HG03095 (cell line): ENCODE data around the gene NADK2.
"Not testable (repeated sequence)": the region's sequence is repeated elsewhere in the genome, so short reads cannot be mapped to it uniquely, and the experiment has no call there.

Experiments
- ATAC-seq: cut with Tn5 transposase; IDR thresholded peaks from one replicate; pipeline ENCODE4 v1.9.1; 2021; ENCODE audit warnings: moderate library complexity; ENCODE audit not compliant: unreplicated experiment

Gene NADK2, protein sequence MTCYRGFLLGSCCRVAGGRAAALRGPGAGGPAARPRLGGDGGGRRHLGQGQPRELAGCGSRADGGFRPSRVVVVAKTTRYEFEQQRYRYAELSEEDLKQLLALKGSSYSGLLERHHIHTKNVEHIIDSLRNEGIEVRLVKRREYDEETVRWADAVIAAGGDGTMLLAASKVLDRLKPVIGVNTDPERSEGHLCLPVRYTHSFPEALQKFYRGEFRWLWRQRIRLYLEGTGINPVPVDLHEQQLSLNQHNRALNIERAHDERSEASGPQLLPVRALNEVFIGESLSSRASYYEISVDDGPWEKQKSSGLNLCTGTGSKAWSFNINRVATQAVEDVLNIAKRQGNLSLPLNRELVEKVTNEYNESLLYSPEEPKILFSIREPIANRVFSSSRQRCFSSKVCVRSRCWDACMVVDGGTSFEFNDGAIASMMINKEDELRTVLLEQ

DNA sequence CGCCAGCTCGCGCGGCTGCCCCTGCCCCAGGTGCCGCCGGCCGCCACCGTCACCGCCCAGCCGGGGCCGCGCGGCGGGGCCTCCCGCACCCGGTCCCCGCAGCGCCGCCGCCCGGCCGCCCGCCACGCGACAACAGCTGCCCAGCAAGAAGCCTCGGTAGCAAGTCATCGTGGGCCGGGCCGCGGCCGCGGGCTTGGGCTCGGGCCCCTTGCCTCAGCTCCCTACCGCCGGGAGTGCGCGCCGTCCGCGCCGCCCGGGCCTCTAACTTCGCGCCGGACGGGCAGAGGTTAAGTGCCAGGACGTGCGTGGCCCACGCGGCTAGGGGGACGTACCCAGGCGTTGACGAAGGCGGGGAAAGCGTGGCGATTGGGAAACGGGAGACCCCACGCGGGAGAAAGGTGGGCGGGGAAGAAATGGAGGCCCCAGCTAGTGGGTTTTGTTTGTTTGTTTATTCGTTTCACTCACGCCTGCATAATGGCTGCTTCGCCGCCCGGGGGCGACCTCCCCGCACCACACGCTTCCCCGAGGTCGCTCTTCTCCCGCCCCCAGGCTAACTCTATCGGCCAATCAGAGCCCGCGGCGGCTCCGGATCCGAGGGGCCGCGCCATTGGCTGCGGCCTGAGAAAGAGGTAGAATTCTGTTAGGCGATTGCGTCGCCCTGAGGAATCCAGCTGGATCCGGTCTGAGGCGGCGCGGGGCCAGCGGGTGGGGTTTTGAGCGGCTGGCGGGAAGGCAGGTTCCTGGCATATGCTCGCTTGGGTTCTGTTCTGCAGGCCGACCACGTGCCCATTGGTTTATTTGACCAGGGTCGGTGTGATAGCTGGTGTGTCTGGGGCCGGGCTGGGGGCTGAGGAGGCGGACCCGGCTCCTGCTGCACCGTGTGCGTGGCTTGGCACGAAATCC lies at the start of gene NADK2:
NADK2 (minus strand) TSS at position 295 of the 903 bp plus-strand sequence; CDS start at position 168, 127 bp downstream.
- ATAC-seq = peak; percentile 90

DNA sequence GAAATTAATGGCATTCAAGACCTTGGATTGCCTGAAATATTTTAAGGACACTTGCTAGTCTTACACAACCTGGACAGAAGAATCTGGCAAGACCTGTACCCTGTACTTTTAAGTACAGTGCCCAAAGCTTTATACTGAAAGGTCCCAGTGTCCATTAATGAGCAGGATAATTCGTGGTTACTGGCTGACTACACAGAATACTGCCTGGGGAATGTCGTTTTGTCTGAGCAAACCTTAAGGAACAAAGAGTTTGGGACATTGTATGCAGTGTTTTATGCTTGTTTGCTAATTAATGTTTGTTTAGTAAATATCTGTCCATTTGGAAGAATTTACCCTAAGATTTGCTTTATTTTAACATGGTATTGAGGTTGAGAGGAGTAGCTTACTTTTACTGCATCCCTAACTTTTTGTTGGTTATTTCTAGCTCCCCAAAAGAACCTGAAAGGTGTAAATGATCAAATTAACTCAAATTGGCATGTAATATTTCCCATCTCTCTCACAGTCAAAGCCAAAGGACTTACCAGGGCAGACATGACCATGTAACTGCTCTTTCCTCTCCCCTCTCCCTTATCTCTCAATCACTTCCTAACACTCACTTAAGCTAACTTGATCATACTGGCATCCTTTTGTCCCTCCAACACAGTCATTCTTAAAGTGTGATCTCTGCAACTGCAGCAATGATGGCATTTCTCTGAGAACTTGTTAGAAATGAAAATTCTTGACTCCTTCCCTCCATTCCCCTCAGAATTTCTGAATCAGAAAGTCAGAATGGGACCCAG lies 44.3 kb upstream of the NADK2 start:
- no peak for ATAC-seq

DNA sequence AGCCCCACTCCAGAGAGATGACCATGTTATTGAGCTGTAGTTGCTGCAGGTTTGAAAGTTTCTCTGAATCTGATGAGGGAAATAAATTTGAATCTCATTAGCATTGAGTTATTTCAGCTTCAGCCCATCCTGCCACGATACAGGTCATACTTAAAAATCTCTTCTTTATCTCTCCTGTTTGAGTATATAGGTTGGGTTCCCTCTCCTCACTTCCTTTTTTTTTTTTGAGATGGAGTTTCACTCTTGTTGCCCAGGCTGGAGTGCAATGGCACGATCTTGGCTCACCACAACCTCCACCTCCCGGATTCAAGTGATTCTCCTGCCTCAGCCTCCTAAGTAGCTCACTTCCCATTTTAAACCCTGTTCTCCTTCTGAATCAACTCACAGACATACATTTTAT lies 42.0 kb upstream of the NADK2 start:
- ATAC-seq = not testable (repeated sequence)

DNA sequence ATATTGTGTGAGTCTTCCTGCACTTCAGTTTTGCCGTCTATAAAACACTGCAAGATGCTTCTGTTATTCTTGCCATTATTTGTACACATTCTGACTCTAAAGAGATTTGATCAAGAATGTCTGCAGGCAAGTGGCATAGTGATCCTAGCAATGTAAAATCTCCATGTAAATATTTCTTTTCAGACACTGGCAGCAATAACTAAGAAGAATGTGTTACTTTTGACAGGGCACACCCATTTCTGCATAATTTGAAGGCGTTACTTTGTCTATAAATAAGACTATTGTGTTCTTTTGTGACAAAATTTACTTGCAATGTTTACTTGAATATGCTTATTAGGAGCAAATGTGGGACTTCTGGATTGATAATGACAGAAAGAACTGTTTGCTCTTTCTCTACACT lies 39.9 kb upstream of the NADK2 start:
- no peak for ATAC-seq

DNA sequence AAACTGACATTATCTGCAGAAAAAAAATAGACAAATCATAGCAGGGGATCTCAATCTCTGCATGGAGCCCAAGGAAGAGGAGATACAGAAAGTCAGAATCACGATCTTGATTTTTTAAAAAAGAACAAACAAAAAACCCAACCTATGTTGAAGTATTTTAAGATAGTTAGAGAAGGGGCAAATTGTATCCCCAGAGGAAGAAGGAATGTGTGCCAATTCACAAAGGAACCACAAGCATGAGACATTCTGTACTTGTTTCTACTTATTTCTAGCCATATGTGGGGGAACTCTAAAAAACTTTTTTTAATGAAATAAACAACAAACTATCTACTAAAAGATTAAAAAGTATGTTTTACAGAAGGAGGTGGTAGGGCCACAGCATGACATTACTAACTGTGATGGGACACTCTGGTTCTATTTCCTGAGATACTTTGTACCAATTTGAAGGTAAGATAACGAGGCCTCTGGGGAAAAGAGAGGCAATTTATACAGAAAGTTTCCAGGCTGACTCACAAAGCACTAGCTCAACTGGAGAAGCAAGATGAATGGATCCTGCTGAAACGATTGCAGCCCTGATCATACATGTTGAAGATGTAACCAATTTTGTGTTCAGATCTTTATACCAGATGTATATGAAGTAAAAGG lies 37.5 kb upstream of the NADK2 start:
- no peak for ATAC-seq

DNA sequence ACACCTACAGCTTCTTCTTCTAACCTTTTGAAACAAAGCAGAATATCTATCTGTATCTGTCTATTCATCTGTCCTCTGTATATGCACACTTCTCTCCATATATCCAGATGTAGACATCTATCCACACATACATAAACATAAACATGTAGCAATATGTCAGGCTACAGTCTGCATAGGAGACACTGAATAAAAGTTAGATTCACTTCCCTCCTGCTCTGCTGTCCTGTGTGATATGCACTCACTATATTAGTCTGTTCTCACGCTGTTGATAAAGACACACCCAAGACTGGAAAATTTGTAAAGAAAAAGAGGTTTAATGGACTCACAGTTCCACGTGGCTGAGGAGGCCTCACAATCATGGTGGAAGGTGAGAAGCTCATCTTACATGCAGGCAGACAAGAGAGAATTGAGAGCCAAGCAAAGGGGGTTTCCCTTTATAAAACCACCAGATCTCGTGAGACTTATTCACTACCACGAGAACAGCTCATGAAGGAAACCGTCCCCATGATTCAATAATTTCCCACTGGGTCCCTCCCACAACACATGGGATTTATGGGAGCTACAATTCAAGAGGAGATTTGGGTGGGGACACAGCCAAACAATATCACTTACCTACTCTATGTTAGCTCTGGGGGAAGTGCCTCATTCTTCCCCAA lies 35.9 kb upstream of the NADK2 start:
- no peak for ATAC-seq

DNA sequence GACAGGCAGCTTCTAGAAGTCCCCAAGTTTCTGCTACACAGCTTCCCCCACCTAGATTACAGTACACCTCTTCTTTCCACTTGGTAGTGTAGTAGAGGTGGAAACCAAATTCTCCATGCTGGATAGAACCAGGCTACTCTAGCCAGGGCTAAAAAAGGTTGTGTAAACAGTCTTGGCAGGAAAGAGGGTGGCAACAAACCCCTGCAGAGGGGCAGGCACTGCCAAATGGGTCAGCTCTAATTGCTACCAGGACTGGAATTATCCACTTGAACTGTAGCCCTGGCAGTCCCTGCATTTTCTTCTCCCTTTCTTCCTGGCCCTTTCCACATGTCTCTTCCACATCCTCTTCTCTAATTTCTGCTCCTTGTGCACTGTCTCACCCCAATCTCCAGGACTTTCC lies 35.1 kb upstream of the NADK2 start:
- ATAC-seq = no peak

DNA sequence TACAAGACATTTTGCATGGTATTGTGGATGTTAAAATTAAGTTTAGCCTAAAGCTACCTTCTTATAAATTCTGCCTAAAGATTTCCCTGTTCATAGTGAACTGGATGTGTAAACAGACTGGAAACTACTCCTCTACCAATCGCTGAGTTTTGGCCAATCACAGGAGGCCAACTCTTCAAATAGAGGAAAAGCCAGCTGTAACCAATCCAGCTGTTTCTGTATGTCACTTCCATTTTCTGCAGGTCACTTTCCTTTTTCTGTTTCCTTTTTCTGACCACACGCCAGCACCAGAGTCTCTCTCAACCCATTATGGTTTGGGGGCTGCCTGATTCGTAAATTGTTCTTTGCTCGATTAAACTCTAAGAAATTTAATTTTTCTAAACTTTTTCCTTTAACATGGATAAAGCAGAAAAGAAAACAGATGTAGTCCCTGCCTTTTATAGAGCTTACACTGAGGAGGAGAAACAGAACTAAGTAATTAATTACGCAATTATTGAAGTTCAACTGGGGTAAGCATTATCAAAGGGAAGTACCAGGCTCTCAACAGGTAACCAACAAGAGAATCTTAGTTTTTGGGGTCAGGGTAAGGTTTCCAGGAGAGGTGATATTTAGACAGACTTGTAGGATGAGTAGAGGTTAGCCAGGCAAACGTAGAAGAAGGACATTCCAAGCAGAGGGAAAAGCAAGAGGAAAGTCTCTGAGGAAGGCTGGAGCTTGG lies 32.2 kb upstream of the NADK2 start:
- no peak for ATAC-seq

DNA sequence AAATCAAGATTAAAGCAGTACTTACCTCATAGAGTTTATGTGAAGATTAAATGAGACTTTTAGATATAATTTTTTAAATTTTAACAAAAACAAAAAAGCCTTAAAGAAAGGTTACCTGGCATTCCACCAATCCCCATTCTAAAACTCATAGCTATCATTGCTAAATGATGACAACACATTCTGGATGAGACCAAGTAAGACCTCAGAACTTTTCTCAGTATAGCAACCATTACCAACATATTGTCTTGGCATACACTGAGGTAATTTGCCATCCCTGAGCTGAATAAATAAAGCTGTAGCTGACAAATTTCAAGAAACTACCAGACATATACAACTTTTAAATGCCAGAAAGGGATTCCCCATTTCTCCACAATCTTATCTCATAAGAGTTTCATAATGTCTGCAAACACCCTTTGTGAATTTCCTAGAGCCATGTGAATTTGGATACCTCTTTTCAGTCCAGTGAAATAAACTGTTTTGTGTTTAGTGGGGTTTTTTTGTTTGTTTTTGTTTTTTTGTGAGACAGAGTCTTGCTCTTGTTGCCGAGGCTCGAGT lies 30.5 kb upstream of the NADK2 start:
- no peak for ATAC-seq

DNA sequence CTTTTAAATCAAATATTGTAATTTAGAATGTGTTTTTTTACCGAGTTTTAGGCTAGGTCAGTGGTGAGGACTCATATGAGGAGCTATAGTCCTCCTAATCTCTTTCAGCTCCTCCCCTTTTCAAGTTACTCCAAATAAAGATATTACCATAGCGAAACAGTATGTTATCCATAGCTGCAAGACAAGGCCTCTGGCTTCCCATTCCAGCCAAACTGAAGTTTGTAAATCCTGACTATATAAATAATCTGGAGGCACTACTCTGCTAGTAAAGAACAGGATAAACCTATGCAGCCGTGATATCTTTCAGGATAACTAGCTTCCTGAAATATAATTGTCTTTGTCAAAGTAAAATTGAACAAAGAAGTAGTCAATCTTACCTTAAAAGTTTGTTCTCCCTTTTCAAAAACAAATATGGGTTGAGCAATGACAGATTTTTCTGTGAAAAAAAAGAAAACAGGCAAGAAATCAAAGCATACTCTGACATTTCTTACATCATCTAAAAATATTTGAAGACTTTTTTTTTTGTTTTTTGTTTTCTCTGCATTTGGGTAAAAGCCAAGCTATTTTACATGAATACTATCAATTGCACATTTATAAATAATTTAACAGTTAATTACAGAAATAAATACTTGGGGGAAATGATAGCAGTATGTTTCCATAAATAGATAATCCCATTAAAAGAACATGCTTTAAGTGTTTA lies 29.3 kb upstream of the NADK2 start:
- ATAC-seq = no peak

DNA sequence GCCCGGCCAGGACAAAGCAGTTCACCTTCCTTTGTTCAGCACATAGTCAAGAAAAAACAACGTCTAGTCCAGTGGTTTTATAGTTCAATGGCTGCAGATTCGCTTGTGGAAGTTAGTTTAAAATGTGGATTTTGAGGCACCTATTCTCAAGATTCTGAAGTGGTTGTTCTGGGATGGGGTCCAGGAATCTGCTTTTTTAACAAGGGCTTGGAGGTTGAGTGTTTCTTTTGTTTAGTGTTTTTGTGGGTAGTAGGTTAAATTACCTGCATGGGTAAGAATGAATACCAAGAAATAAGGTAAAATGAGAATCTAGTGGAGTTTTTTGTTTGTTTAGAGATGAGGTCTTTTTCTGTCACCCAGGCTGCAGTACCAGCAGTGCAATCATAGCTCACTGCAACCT lies 28.4 kb upstream of the NADK2 start:
- ATAC-seq = no peak

DNA sequence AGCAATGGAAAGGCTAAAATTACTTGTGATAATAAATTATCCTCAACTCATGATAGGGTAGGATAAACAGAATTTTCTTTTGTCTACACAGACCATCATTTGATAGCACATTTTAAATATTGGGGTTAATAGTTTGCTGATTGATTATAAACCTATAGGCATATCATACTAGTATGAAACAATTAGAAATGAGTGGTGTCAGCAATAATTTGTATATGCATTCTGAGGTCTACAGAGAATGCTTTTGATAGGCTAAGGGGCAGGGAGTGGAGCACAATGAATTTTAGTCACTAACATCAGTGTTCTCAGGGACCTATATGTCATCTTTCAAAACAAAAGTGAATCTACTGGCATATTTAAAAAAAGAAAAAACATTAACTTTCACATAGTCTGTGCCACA lies 27.8 kb upstream of the NADK2 start:
- ATAC-seq = no peak

DNA sequence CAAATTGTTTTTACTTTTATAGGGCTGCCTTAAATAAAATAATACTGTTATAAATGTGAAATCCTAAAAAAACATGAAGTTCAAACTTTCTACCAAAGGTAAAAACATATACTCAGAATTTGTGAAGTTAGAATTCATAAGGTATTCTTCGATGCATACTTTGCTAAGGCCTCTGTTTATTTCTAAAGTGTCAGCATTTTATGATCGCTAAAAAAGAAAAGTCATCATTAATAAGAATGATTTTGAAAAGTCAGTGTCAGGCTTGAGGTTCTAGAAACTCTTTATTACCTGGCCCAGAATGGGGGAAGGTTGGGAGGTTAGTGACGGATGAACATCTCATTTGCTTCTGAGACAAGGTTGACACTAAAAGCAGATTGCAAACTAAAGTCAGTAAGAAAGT lies 26.2 kb upstream of the NADK2 start:
- ATAC-seq = no peak

DNA sequence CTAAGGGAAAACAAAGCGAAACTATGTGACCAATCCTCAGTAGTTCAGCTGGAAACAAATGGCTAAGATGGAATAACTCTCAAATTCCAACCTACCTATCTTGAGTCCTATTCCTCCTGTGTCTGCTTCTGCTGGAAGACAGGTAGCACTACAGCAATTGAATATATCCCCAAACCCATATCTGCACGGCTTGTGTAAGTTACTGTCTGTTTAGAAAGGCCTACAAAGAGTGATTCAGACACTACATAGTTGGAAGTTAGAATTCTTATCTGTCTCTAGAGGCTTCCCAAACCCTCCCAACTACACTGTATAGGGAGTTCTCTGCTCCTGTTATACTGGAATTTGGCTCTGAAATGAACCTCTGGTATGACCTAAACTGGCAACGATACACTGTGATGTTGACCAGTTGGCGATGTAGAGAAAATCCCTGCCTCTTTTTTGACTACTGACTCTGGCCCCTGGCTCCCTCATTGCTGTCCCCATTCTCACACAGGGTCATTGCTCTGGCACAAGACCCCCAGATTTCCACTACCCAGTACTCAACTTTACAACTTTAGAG lies 22.6 kb upstream of the NADK2 start:
- no peak for ATAC-seq

DNA sequence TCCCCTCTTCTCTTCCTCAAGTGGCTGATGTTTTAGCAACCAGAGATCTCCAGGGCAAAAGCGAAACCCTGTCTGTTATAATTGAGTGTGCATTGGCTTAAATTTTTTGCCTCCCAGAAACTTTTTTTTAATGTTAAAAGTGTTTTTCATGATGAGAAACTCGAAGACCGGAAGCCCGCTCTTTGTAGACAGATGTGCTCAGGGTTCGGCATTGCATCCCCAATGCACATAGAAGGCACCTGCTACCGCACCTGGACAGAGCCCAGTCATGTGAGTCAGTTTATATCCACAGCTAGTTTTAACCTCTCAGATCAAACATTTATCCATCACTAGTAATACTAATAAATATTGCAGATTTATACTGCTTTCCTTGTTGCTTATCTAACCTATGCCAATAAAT lies 19.5 kb upstream of the NADK2 start:
- no peak for ATAC-seq

DNA sequence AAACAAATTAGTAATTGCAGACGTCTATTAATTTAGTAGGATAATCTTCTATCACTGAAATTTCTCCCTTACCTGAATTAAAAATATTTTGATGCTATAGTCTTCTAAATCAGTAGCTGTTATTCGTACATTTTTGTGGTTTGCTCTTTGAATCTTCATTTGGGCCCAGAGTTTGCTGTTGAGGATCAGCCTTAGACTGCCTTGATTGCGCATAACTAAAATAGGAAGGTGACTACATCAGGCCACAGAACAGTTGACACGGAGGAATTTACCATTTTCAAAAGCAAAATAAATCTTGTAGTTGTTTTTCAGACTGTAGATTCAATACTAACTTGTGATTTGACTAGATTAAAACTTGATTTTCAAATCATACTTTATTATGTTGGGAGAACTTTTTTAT lies 11.8 kb upstream of the NADK2 start:
- ATAC-seq = no peak

DNA sequence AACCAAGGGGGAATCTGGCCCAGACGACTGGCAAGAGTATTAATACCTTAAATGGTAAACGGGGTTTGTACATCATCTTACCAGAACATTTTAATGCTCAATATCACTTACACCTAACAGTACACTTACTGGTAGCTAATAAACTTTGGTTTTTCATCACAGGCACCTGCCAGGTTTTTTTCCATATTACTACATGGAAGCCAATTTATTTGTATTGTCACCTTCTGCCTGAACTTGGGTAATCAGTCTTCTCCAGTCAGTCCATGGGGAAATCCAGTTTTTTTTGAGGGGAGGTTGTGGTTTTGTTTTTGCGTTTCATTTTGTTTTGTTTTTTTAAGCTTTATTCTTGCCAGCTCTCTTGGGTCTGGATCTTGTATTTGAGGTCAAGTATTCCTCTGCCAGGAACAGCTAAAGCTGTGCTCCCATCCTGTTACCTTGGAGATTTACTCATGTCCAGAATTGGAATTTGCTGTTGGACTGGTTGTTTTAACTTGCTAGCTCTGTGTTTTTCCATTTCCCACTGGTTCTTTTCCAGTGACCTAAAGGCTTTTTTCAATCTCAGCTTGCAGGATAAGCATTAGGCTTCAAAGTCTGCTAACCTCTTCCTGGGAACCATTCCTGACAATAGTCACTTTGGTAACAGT lies 11.1 kb upstream of the NADK2 start:
- no peak for ATAC-seq

DNA sequence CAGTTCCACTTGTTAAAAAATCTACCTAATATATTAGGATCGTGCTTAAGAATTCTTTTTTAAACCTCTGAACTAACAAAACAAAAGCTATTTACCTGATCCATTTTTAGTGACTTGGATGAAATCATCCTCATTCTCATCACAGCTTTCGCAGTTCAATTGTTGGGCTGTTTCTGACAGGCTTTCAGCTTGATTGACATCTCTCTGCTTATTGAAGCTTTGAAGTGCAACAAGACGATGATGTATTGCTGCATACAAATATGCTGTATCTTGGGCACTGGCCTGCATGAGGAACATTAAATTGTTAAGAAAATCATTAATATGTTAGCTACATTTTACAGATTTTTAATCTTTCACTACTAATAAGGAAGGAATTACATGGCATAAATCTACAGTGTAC lies 9.5 kb upstream of the NADK2 start:
- ATAC-seq = no peak
